ENCODE data around the gene PLIN5.
"Not testable (repeated sequence)": the region's sequence is repeated elsewhere in the genome, so short reads cannot be mapped to it uniquely, and the experiment has no call there.

Gene PLIN5

DNA sequence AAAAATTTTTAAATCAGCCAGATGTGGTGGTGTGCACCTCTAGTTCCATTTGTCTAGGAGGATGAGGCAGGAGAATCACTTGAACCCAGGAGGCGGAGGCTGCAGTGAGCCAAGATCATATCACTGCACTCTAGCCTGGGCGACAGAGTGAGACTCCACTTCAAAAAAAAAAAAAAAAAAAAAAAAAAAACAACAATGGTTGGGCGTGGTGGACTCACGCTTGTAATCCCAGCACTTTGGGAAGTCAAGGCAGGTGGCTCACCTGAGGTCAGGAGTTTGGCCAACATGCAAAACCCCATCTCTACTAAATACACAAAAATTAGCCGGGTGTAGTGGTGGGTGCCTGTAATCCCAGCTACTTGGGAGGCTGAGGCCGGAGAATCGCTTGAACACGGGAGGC, 7.6 kb downstream of the PLIN5 start:
- not testable (repeated sequence) for H3K9me3 ChIP-seq (ENCODE audit: control insufficient read depth, low read length); H3K4me3 ChIP-seq (ENCODE audit: extremely low read depth, insufficient read depth, low read length, poor library complexity, severe bottlenecking); H3K36me3 ChIP-seq (ENCODE audit: control insufficient read depth, insufficient read depth, low read length); H3K4me1 ChIP-seq (ENCODE audit: control insufficient read depth, insufficient read depth, low read length, poor library complexity, severe bottlenecking); H3K27ac ChIP-seq (ENCODE audit: low read depth, low read length, severe bottlenecking)
- WGBS, 2 experiments (ENCODE audit: insufficient coverage in 2 of 2) = 88 to 97% methylated on average over 3 to 4 of the region's 8 CpGs

- Histone ChIP-seq H3K27ac (ENCODE audit: low read depth, low read length, severe bottlenecking) (no peak overlapping the region), H3K4me3 (ENCODE audit: extremely low read depth, insufficient read depth, low read length, poor library complexity, severe bottlenecking) (no peak overlapping the region), H3K9me3 (ENCODE audit: control insufficient read depth, low read length) (no peaks in the 10 kb centered on the region), H3K4me1 (ENCODE audit: control insufficient read depth, insufficient read depth, low read length, poor library complexity, severe bottlenecking) (no peaks in the 10 kb centered on the region), H3K36me3 (ENCODE audit: control insufficient read depth, insufficient read depth, low read length) (no peaks in the 10 kb centered on the region)
- whole genome bisulfite sequencing, 2 experiments (ENCODE audit: insufficient coverage in 2 of 2) = 85 to 90% methylated on average over 14 to 17 of the region's 23 CpGs
These were observed 9.4 kb downstream of the PLIN5 start for GRCh38 chr19:4525563-4526002.

GRCh38 chr19:4524808-4525562, 10.0 kb downstream of the PLIN5 start:
- H3K27ac ChIP-seq (ENCODE audit: low read depth, low read length, severe bottlenecking) = no peak overlapping the region
- no peaks in the 10 kb centered on the region for H3K36me3 ChIP-seq (ENCODE audit: control insufficient read depth, insufficient read depth, low read length)
- H3K9me3 ChIP-seq (ENCODE audit: control insufficient read depth, low read length) = no peaks in the 10 kb centered on the region
- 73 to 82% methylated on average over 15 to 16 of the region's 23 CpGs for WGBS, 2 experiments (ENCODE audit: insufficient coverage in 2 of 2)
- no peak overlapping the region for H3K4me3 ChIP-seq (ENCODE audit: extremely low read depth, insufficient read depth, low read length, poor library complexity, severe bottlenecking)
- no peaks in the 10 kb centered on the region for H3K4me1 ChIP-seq (ENCODE audit: control insufficient read depth, insufficient read depth, low read length, poor library complexity, severe bottlenecking)

DNA sequence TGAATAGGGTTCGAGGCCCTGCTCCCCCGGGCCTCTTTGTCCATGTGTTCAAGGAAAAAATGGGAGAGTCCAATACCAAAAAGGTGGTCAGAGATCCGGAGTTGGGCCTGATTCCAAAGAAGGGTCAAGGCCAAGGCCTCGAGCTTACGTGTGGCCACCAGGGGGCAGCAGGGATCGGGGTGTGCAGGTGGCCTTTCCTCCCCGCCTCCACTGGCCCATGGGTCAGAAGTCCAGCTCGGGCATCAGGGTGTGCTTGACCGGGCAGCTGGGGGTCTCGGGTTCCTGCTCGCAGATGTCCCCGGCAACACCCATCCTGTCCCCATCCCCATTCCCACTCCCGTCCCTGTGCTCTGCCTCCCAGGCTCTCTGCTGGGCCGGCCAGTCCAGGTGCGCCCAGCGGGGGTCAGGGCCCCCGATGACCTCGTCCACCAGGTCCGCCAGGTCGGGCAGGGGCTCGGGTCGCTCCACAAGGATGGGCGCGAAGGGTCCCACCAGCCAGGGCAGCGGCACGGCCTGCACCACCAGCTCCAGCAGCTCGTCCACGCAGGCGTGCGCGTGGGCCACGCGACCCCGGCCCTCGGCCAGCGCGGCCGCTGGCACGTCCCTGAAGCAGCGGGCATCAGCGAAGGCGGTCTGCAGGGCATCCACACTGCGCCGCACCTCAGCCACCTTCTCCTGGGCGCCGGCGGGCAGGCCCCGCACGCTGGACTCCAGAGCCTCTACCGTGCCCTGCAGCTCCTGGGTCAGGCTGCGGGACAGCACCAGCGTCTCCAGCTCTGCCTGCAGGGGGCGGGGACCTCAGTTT, 11.5 kb downstream of the PLIN5 start:
- Histone ChIP-seq H3K36me3 (ENCODE audit: control insufficient read depth, insufficient read depth, low read length) (no peaks in the 10 kb centered on the region), H3K4me1 (ENCODE audit: control insufficient read depth, insufficient read depth, low read length, poor library complexity, severe bottlenecking) (no peaks in the 10 kb centered on the region), H3K4me3 (ENCODE audit: extremely low read depth, insufficient read depth, low read length, poor library complexity, severe bottlenecking) (no peak overlapping the region), H3K27ac (ENCODE audit: low read depth, low read length, severe bottlenecking) (no peak overlapping the region), H3K9me3 (ENCODE audit: control insufficient read depth, low read length) (no peaks in the 10 kb centered on the region)
- WGBS, 2 experiments (ENCODE audit: insufficient coverage in 2 of 2) = 78% methylated on average over 44 to 51 of the region's 53 CpGs

- no peaks in the 10 kb centered on the region for H3K4me1 ChIP-seq (ENCODE audit: control insufficient read depth, insufficient read depth, low read length, poor library complexity, severe bottlenecking)
- H3K9me3 ChIP-seq (ENCODE audit: control insufficient read depth, low read length) = no peaks in the 10 kb centered on the region
- no peaks in the 10 kb centered on the region for H3K36me3 ChIP-seq (ENCODE audit: control insufficient read depth, insufficient read depth, low read length)
- WGBS, 2 experiments (ENCODE audit: insufficient coverage in 2 of 2) = 85 to 93% methylated on average over 6 to 15 of the region's 15 CpGs
- no peak overlapping the region for H3K27ac ChIP-seq (ENCODE audit: low read depth, low read length, severe bottlenecking)
- no peak overlapping the region for H3K4me3 ChIP-seq (ENCODE audit: extremely low read depth, insufficient read depth, low read length, poor library complexity, severe bottlenecking)
These were observed 12.6 kb downstream of the PLIN5 start for GRCh38 chr19:4522291-4523002.

- Histone ChIP-seq H3K36me3 (ENCODE audit: control insufficient read depth, insufficient read depth, low read length) (no peaks in the 10 kb centered on the region), H3K4me1 (ENCODE audit: control insufficient read depth, insufficient read depth, low read length, poor library complexity, severe bottlenecking) (no peaks in the 10 kb centered on the region), H3K9me3 (ENCODE audit: control insufficient read depth, low read length) (no peaks in the 10 kb centered on the region), H3K27ac (ENCODE audit: low read depth, low read length, severe bottlenecking) (no peak overlapping the region), H3K4me3 (ENCODE audit: extremely low read depth, insufficient read depth, low read length, poor library complexity, severe bottlenecking) (no peak overlapping the region)
- 87 to 93% methylated on average over 4 to 5 of the region's 5 CpGs for WGBS, 2 experiments (ENCODE audit: insufficient coverage in 2 of 2)
These were observed 13.2 kb downstream of the PLIN5 start for GRCh38 chr19:4521888-4522242.

- Histone ChIP-seq H3K4me1 (ENCODE audit: control insufficient read depth, insufficient read depth, low read length, poor library complexity, severe bottlenecking) (no peaks in the 10 kb centered on the region), H3K36me3 (ENCODE audit: control insufficient read depth, insufficient read depth, low read length) (no peaks in the 10 kb centered on the region), H3K27ac (ENCODE audit: low read depth, low read length, severe bottlenecking) (no peak overlapping the region), H3K4me3 (ENCODE audit: extremely low read depth, insufficient read depth, low read length, poor library complexity, severe bottlenecking) (no peak overlapping the region), H3K9me3 (ENCODE audit: control insufficient read depth, low read length) (no peaks in the 10 kb centered on the region)
- 88 to 90% methylated on average over 10 to 11 of the region's 11 CpGs for WGBS, 2 experiments (ENCODE audit: insufficient coverage in 2 of 2)
These were observed 13.7 kb downstream of the PLIN5 start for GRCh38 chr19:4521170-4521887.

- Histone ChIP-seq H3K4me3 (ENCODE audit: extremely low read depth, insufficient read depth, low read length, poor library complexity, severe bottlenecking) (no peak overlapping the region), H3K36me3 (ENCODE audit: control insufficient read depth, insufficient read depth, low read length) (no peaks in the 10 kb centered on the region), H3K27ac (ENCODE audit: low read depth, low read length, severe bottlenecking) (no peak overlapping the region), H3K9me3 (ENCODE audit: control insufficient read depth, low read length) (no peaks in the 10 kb centered on the region), H3K4me1 (ENCODE audit: control insufficient read depth, insufficient read depth, low read length, poor library complexity, severe bottlenecking) (no peaks in the 10 kb centered on the region)
- WGBS, 2 experiments (ENCODE audit: insufficient coverage in 2 of 2) = 92 to 93% methylated on average over 7 of the region's 9 CpGs
These were observed 15.3 kb downstream of the PLIN5 start for GRCh38 chr19:4519521-4520277.

GRCh38 chr19:4519172-4519496, 15.9 kb downstream of the PLIN5 start:
- Histone ChIP-seq H3K9me3 (ENCODE audit: control insufficient read depth, low read length) (no peaks in the 10 kb centered on the region), H3K27ac (ENCODE audit: low read depth, low read length, severe bottlenecking) (no peak overlapping the region), H3K4me1 (ENCODE audit: control insufficient read depth, insufficient read depth, low read length, poor library complexity, severe bottlenecking) (no peaks in the 10 kb centered on the region), H3K36me3 (ENCODE audit: control insufficient read depth, insufficient read depth, low read length) (no peaks in the 10 kb centered on the region), H3K4me3 (ENCODE audit: extremely low read depth, insufficient read depth, low read length, poor library complexity, severe bottlenecking) (no peak overlapping the region)
- 97 to 98% methylated on average over 6 of the region's 6 CpGs for WGBS, 2 experiments (ENCODE audit: insufficient coverage in 2 of 2)
